Sigmoid colon (tissue), 7 donors: ENCODE data around the gene RASL11B. TPM values are rescaled to one million over a fixed set of nuclear protein-coding genes. Genes with fewer than 3 reads are reported as not detected.

ENCODE experiments used
- DNase-seq: peaks from one replicate; pipeline ENCODE4 v3.0.0-alpha.2; 2019
- H3K27ac ChIP-seq, 4 donors: fragments of 200-600 bp; sonication (generic); one replicate each; pipeline ENCODE4 v1.5.1; 2016 to 2019; ENCODE audit warnings: mild to moderate bottlenecking in 1 of 4
- H3K27me3 ChIP-seq, 3 donors: fragments of 200-600 bp; sonication (generic); one replicate each; pipeline ENCODE4 v1.5.1; 2019; ENCODE audit warnings: mild to moderate bottlenecking in 1 of 3
- H3K36me3 ChIP-seq, 4 donors: fragments of 200-600 bp; sonication (generic); one replicate each; pipeline ENCODE4 v1.5.1; 2016 to 2019
- H3K4me1 ChIP-seq, 4 donors: fragments of 200-600 bp; sonication (generic); one replicate each; pipeline ENCODE4 v1.5.1; 2017 to 2019
- H3K4me3 ChIP-seq, 4 donors: fragments of 200-600 bp; sonication (generic); one replicate each; pipeline ENCODE4 v1.5.1; 2017 to 2019; ENCODE audit warnings: mild to moderate bottlenecking in 2 of 4, moderate library complexity in 1 of 4
- H3K9me3 ChIP-seq, 4 donors: fragments of 200-600 bp in 3 of 4; sonication (generic) in 3 of 4; one replicate each; pipeline versions ENCODE4 v1.5.1 to v1.6.1; 2013 to 2019
- EP300 ChIP-seq, 4 donors: sonication (generic); formaldehyde crosslinking; IDR thresholded peaks; one replicate each; pipeline ENCODE4 v1.6.1; 2017; ENCODE audit warnings: antibody characterized with exemption in 4 of 4
- POLR2A ChIP-seq, 2 donors: fragments of 450-650 bp; IDR thresholded peaks; one replicate each; pipeline ENCODE4 v1.6.1; 2016; ENCODE audit warnings: antibody characterized with exemption in 2 of 2, mild to moderate bottlenecking in 2 of 2, moderate library complexity in 2 of 2
- POLR2AphosphoS5 ChIP-seq, 4 donors: sonication (generic); formaldehyde crosslinking; IDR thresholded peaks; one replicate each; pipeline ENCODE4 v1.6.1; 2017; ENCODE audit warnings: antibody characterized with exemption in 4 of 4
- WGBS, 2 donors: extraction: QIAGEN DNeasy Blood & Tissue Kit; methylation state at CpG; one replicate each; pipeline ENCODE4 v1.1.7; 2013; 5-methylcytosine and 5-hydroxymethylcytosine counted together
- intact Hi-C: fragments of 100-400 bp; cut with DNase I; formaldehyde crosslinking; loops from one replicate; pipeline ENCODE4 v1.15.1; 2023
- polyA plus RNA-seq, 3 donors: library from polyadenylated mRNA; stranded (reverse); fragments of 200-250 nt; gene quantifications; one replicate each; pipeline ENCODE4 v1.2.3, GENCODE V29; 2013
- total RNA-seq, 4 donors: library from RNA; depleted of rRNA; stranded (reverse); fragments of >200 nt; gene quantifications; one replicate each; pipeline ENCODE4 v1.1.0, GENCODE V29; 2016
- TF ChIP-seq, protein P1 (sequence below), 4 experiments: fragments of 450-650 bp in 3 of 4; fragments of 200-600 bp in 1 of 4; IDR thresholded peaks; one replicate each; pipeline ENCODE4 v1.5.1; 2016 to 2019; ENCODE audit warnings: antibody characterized with exemption in 4 of 4, mild to moderate bottlenecking in 3 of 4, moderate library complexity in 2 of 4
- donor health status: healthy with polysubstance abuse.
- donor health status: Bipolar disorder and iron deficiency.
- donor health status: healthy.

RASL11B gene
- total RNA-seq (1 to 10 TPM in 1 of 4 donors, under 1 TPM in 3; 0.36 to 2.2 (median 0.60) TPM), polyA plus RNA-seq (1 to 10 TPM in 1 of 3 donors, not detected in 2; 1.6 TPM)

DNA sequence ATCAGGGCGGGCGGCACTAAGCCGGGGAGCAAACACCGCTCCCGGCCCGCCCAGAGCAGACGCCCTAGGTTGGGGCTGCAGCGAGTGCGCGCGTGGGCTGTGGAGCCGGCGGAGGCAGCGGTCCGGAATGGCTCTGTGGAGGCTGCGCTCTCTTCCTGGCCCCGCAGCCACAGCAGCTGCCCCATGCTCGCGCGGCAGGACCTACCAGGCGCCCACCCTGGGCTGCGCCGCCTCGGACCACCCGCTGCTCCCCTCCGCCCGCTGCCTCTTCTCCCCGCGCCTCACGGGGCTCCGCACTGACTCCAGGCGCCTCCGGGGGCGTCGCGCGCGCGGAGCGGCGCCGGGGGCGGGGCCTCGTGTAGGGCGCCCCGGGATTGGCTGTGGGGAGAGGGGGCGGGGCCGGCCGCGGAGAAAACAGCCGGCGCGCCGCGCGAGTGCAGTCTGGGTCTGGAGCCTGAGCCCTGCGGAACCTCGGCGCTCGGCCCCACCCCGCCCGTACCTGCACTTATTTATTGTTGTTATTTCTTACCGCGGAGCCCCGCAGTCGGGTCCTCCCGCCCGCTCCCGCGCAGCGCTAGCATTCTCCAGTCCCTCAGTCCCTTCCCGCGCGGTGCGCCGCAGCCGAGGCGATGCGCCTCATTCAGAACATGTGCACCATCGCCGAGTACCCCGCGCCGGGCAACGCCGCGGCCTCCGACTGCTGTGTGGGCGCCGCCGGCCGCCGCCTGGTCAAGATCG is at the start of gene RASL11B:
Gene RASL11B (plus strand): TSS at position 439 of the 738 bp plus-strand sequence. CDS start 191 bp downstream, at position 630.
- Histone ChIP-seq H3K27me3 (peaks cover 0 to 11% (median 6%) of the 10 kb centered on the region in 3 donors), H3K27ac (peak within 1 kb of the TSS; percentile 45 to 69 (median 58)), H3K4me3 (peak within 1 kb of the TSS; percentile 44 to 75 (median 65)), H3K4me1 (peaks cover 0 to 27% (median 22%) of the 10 kb centered on the region in 4 donors), H3K36me3 (no peaks in the 10 kb centered on the region), H3K9me3 (peaks cover 0 to 3% (median 0%) of the 10 kb centered on the region in 4 donors)
- intact Hi-C loops: loop anchor here (5.0 to 10.0 kb wide), 4 partner anchors 120 to 317 kb away; partner anchors contain the start of gene USP46
- DNase-seq: peak; percentile 87
- 1% methylated on average over 94 of the region's 94 CpGs for WGBS, 2 donors
- TF ChIP-seq, protein P1, sequence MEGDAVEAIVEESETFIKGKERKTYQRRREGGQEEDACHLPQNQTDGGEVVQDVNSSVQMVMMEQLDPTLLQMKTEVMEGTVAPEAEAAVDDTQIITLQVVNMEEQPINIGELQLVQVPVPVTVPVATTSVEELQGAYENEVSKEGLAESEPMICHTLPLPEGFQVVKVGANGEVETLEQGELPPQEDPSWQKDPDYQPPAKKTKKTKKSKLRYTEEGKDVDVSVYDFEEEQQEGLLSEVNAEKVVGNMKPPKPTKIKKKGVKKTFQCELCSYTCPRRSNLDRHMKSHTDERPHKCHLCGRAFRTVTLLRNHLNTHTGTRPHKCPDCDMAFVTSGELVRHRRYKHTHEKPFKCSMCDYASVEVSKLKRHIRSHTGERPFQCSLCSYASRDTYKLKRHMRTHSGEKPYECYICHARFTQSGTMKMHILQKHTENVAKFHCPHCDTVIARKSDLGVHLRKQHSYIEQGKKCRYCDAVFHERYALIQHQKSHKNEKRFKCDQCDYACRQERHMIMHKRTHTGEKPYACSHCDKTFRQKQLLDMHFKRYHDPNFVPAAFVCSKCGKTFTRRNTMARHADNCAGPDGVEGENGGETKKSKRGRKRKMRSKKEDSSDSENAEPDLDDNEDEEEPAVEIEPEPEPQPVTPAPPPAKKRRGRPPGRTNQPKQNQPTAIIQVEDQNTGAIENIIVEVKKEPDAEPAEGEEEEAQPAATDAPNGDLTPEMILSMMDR (IDR thresholded peaks at IDR 0.05): peak in 2 of 4 experiments; percentile 20 to 25
- TF ChIP-seq POLR2AphosphoS5 (IDR thresholded peaks at IDR 0.05): peak in 3 of 4 donors; percentile 33 to 56 (median 47)
- TF ChIP-seq EP300 (IDR thresholded peaks at IDR 0.05): no peak
- no peak for TF ChIP-seq POLR2A (IDR thresholded peaks at IDR 0.05)

GRCh38 chr4:52813546-52813945 is 48.6 kb upstream of the RASL11B start:
- intact Hi-C loops: no loop called here
- WGBS, 2 donors: 81 to 84% methylated on average over 4 of the region's 4 CpGs
- Histone ChIP-seq H3K27ac (no peak overlapping the region), H3K4me1 (no peaks in the 10 kb centered on the region), H3K4me3 (no peak overlapping the region), H3K9me3 (no peaks in the 10 kb centered on the region), H3K27me3 (no peaks in the 10 kb centered on the region), H3K36me3 (no peaks in the 10 kb centered on the region)
- TF ChIP-seq EP300 (IDR thresholded peaks at IDR 0.05) (no peak), POLR2A (IDR thresholded peaks at IDR 0.05) (no peak), POLR2AphosphoS5 (IDR thresholded peaks at IDR 0.05) (no peak)
- TF ChIP-seq, protein P1 (IDR thresholded peaks at IDR 0.05): no peak
- no peak for DNase-seq

DNA sequence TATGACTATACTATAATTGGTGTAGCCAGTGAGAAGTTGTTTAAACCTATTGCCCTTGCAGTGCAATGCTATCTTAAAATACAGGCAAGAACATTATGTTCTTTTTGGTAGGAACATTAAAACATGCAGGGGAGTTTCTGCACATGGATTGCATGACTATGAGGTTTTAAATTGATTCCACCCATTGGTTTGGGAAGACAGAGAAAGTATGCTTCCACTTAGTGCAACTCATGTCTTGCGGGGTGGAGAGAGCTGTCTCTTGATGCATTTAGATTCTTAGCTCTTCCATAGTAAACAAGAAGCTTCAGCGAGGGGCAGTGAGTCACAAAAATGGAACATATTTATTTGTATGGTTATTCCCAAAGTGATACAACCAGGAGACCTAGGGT is 39.5 kb upstream of the RASL11B start:
- 75 to 77% methylated on average over 2 of the region's 2 CpGs for WGBS, 2 donors
- Histone ChIP-seq H3K4me3 (no peak overlapping the region), H3K9me3 (no peaks in the 10 kb centered on the region), H3K27me3 (no peaks in the 10 kb centered on the region), H3K27ac (peak overlapping the region in 1 of 4 donors; percentile 60), H3K36me3 (no peaks in the 10 kb centered on the region), H3K4me1 (peaks cover 0 to 15% (median 15%) of the 10 kb centered on the region in 4 donors)
- DNase-seq: no peak
- intact Hi-C loops: no loop called here
- TF ChIP-seq POLR2A (IDR thresholded peaks at IDR 0.05) (no peak), EP300 (IDR thresholded peaks at IDR 0.05) (peak in 1 of 4 donors; percentile 4), POLR2AphosphoS5 (IDR thresholded peaks at IDR 0.05) (no peak)
- TF ChIP-seq, protein P1 (IDR thresholded peaks at IDR 0.05): no peak

- intact Hi-C loops: no loop called here
- H3K27ac ChIP-seq: peak overlapping the region in 1 of 4 donors; percentile 60
Measured at GRCh38 chr4:52822972-52823701, 39.0 kb upstream of the RASL11B start.

More at GRCh38 chr4:52822972-52823701, 39.0 kb upstream of the RASL11B start:
- no peak overlapping the region for H3K4me3 ChIP-seq
- peaks cover 0 to 15% (median 15%) of the 10 kb centered on the region in 4 donors for H3K4me1 ChIP-seq
- TF ChIP-seq POLR2A (IDR thresholded peaks at IDR 0.05) (no peak), POLR2AphosphoS5 (IDR thresholded peaks at IDR 0.05) (no peak), EP300 (IDR thresholded peaks at IDR 0.05) (no peak)
- TF ChIP-seq, protein P1 (IDR thresholded peaks at IDR 0.05): no peak
- 76 to 79% methylated on average over 5 of the region's 5 CpGs for WGBS, 2 donors
- no peaks in the 10 kb centered on the region for H3K27me3 ChIP-seq
- H3K9me3 ChIP-seq: no peaks in the 10 kb centered on the region
- DNase-seq: no peak
- H3K36me3 ChIP-seq: no peaks in the 10 kb centered on the region
